PC-9 (cell line): ENCODE measurements around the gene NCOA4.

Experiments
- EZH2 ChIP-seq: fragments of 200-600 bp; sonication (generic); IDR thresholded peaks from 2 replicates; pipeline ENCODE4 v1.8.0; 2017; ENCODE audit warnings: antibody characterized with exemption, low read depth
- TF ChIP-seq, protein P1 (sequence below): fragments of 200-600 bp; sonication (generic); conservative IDR thresholded peaks from 2 replicates; pipeline ENCODE4 v1.6.1; 2017; ENCODE audit warnings: mixed run types, antibody characterized with exemption, mild to moderate bottlenecking, moderate library complexity

- TF ChIP-seq, protein P1, sequence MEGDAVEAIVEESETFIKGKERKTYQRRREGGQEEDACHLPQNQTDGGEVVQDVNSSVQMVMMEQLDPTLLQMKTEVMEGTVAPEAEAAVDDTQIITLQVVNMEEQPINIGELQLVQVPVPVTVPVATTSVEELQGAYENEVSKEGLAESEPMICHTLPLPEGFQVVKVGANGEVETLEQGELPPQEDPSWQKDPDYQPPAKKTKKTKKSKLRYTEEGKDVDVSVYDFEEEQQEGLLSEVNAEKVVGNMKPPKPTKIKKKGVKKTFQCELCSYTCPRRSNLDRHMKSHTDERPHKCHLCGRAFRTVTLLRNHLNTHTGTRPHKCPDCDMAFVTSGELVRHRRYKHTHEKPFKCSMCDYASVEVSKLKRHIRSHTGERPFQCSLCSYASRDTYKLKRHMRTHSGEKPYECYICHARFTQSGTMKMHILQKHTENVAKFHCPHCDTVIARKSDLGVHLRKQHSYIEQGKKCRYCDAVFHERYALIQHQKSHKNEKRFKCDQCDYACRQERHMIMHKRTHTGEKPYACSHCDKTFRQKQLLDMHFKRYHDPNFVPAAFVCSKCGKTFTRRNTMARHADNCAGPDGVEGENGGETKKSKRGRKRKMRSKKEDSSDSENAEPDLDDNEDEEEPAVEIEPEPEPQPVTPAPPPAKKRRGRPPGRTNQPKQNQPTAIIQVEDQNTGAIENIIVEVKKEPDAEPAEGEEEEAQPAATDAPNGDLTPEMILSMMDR = no peak
- no peak for TF ChIP-seq EZH2
Observed at GRCh38 chr10:46029461-46030030, 877 bp downstream of the NCOA4 start.
